ENCODE results near the gene CDH23.

DNA sequence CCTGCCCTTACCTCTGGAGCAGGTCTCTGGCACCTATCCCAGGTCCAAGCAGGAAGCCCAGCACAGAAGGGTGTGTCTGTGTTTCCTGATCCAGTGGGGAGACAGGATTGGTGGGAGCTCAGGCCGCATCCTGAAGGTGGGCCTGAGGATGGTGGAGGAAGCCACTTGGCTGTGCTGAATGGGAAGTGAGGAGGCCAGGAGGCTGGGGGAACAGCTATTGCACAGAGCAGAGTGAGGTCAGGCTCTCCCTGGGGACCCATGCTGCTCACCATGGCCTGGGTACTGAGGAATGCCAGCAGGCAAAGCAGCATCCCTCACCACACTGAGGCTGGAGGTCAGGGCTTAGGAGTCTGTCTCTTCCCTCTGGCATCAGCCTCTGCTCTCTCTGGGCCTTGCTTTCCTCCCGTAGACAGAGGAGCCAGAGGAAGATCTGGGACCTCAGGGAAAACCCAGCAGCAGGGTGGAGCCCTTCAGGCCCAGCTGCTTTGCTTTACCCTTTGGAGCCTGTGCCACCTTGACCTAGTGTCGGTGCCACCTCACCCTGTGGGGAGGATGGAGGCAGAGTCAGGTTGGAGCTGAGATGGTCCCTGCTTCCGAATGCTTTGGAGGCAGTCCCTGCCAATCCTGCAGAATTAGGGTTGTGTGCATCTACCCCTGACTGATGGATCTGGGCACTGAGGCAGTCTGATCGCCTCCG, 39.0 kb downstream of the CDH23 start:
- TF ChIP-seq, protein P1, sequence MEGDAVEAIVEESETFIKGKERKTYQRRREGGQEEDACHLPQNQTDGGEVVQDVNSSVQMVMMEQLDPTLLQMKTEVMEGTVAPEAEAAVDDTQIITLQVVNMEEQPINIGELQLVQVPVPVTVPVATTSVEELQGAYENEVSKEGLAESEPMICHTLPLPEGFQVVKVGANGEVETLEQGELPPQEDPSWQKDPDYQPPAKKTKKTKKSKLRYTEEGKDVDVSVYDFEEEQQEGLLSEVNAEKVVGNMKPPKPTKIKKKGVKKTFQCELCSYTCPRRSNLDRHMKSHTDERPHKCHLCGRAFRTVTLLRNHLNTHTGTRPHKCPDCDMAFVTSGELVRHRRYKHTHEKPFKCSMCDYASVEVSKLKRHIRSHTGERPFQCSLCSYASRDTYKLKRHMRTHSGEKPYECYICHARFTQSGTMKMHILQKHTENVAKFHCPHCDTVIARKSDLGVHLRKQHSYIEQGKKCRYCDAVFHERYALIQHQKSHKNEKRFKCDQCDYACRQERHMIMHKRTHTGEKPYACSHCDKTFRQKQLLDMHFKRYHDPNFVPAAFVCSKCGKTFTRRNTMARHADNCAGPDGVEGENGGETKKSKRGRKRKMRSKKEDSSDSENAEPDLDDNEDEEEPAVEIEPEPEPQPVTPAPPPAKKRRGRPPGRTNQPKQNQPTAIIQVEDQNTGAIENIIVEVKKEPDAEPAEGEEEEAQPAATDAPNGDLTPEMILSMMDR (IDR thresholded peaks at IDR 0.05; ENCODE audit: poor library complexity, severe bottlenecking): no peak
- TF ChIP-seq, protein P2, sequence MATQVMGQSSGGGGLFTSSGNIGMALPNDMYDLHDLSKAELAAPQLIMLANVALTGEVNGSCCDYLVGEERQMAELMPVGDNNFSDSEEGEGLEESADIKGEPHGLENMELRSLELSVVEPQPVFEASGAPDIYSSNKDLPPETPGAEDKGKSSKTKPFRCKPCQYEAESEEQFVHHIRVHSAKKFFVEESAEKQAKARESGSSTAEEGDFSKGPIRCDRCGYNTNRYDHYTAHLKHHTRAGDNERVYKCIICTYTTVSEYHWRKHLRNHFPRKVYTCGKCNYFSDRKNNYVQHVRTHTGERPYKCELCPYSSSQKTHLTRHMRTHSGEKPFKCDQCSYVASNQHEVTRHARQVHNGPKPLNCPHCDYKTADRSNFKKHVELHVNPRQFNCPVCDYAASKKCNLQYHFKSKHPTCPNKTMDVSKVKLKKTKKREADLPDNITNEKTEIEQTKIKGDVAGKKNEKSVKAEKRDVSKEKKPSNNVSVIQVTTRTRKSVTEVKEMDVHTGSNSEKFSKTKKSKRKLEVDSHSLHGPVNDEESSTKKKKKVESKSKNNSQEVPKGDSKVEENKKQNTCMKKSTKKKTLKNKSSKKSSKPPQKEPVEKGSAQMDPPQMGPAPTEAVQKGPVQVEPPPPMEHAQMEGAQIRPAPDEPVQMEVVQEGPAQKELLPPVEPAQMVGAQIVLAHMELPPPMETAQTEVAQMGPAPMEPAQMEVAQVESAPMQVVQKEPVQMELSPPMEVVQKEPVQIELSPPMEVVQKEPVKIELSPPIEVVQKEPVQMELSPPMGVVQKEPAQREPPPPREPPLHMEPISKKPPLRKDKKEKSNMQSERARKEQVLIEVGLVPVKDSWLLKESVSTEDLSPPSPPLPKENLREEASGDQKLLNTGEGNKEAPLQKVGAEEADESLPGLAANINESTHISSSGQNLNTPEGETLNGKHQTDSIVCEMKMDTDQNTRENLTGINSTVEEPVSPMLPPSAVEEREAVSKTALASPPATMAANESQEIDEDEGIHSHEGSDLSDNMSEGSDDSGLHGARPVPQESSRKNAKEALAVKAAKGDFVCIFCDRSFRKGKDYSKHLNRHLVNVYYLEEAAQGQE (IDR thresholded peaks at IDR 0.05; ENCODE audit: borderline replicate concordance): no peak
- TF ChIP-seq POLR2AphosphoS5 (IDR thresholded peaks at IDR 0.05): no peak
- TF ChIP-seq EZH2 (IDR thresholded peaks at IDR 0.05; ENCODE audit: borderline replicate concordance, insufficient read depth, low read length, poor library complexity, severe bottlenecking): no peak
- no peak for TF ChIP-seq RAD21 (conservative IDR thresholded peaks at IDR 0.05)

Data from neural cell (in vitro differentiated cells).